GM12865 (cell line): Measurements from ENCODE around the gene KPNA2.
A peak's percentile ranks its signal among the peaks of the same experiment; 100 is the strongest.

Experiments used
- DNase-seq: peaks from one replicate; pipeline ENCODE4 v3.0.0; 2010; ENCODE audit warnings: low read depth
- H3K4me3 ChIP-seq: 2 replicates; pipeline ENCODE4 v1.5.1; 2011; ENCODE audit warnings: mild to moderate bottlenecking, low read depth, low read length, control low read depth
- TF ChIP-seq, protein P1 (sequence below): IDR thresholded peaks from 2 replicates; pipeline ENCODE4 v1.5.1; 2011; ENCODE audit warnings: low read length, control low read depth, low read depth, inconsistent platforms; ENCODE audit not compliant: insufficient read depth; ENCODE audit errors: missing control alignments

The KPNA2 gene

DNA sequence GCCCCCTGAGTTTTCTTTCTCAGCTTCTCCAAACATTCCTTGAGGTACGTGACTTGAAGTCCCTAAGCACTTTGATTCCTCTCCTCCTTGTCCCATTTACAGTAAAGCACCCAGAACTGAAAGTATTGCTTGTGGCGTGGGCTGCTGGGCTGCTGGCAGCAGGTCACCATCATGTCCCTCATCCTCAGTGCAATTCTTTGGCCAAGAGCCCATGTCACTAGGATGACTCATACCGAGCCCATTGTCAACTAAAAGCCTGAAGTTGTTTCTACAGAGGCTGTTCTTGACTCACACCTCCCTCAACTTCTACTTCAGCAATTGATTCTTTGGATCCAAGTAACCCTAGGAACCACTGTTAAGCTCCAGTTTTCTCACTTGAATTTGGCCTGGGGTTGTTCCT, 54.3 kb downstream of the KPNA2 start:
- no peak overlapping the region for H3K4me3 ChIP-seq
- DNase-seq, result peak; percentile 74
- TF ChIP-seq, protein P1, sequence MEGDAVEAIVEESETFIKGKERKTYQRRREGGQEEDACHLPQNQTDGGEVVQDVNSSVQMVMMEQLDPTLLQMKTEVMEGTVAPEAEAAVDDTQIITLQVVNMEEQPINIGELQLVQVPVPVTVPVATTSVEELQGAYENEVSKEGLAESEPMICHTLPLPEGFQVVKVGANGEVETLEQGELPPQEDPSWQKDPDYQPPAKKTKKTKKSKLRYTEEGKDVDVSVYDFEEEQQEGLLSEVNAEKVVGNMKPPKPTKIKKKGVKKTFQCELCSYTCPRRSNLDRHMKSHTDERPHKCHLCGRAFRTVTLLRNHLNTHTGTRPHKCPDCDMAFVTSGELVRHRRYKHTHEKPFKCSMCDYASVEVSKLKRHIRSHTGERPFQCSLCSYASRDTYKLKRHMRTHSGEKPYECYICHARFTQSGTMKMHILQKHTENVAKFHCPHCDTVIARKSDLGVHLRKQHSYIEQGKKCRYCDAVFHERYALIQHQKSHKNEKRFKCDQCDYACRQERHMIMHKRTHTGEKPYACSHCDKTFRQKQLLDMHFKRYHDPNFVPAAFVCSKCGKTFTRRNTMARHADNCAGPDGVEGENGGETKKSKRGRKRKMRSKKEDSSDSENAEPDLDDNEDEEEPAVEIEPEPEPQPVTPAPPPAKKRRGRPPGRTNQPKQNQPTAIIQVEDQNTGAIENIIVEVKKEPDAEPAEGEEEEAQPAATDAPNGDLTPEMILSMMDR, result no peak

GRCh38 chr17:68094481-68095078, 59.0 kb downstream of the KPNA2 start:
- no peak for DNase-seq
- no peak overlapping the region for H3K4me3 ChIP-seq
- TF ChIP-seq, protein P1, result no peak

- H3K4me3 ChIP-seq, result no peak overlapping the region
- no peak for DNase-seq
- TF ChIP-seq, protein P1, result no peak
These were observed 59.8 kb downstream of the KPNA2 start for GRCh38 chr17:68095205-68095811.

DNA sequence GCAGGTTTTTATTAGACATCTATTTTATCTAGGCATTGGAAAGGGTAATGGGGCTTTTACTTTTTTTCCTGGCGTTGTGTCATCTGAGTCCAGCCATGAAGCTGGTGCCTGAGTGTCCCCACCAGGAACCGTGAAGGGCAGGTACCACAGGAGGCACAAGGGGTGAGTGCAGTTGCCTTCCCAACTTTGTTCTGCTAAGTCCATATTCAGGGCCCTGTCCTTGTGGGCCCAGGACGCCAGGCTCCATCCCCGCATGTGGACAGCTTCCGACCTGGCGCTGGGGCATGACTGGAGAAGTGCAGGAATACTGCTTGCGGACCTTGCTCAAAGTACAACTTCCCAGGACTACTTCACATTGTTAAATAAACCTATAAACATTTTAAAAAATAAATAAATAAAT, 60.6 kb downstream of the KPNA2 start:
- no peak overlapping the region for H3K4me3 ChIP-seq
- TF ChIP-seq, protein P1, result no peak
- no peak for DNase-seq
